ENCODE data around the gene PPP2R5D. TPM values are rescaled to one million over a fixed set of nuclear protein-coding genes. Genes with fewer than 3 reads are reported as not detected.
A peak's percentile ranks its signal among the peaks of the same experiment; 100 is the strongest.

The PPP2R5D gene
- total RNA-seq, 1 experiment from 2014 or later, result 53.5 TPM

DNA sequence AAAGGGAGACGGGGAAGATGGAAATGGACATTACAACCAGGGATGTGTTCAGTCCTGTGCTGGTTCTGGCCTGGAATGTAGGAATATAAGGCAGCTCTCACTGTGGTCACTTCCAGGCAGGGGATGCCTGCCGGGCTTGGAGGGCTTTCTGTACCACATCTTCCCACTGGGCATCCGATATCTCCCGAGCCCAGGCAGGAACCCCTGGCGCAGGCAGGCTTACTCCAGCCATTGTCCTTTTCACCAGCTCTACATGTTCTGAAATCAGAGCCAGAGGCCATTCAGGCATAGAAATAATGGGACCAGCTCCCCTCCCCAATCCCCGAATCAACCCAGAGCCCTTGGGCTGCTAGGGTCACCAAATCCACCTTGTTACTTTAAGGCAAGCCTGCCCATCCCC, 28.0 kb downstream of the PPP2R5D start:
- Histone ChIP-seq H4K5ac (ENCODE audit: insufficient read length, low read depth, low read length) (no peak overlapping the region), H3K27ac (ENCODE audit: insufficient read length, low read depth, low read length) (no peak overlapping the region), H3K4ac (ENCODE audit: low read depth, low read length) (no peak overlapping the region), H3K4me1 (ENCODE audit: insufficient read depth, low read length) (peaks cover 2% of the 10 kb centered on the region; the same call in 1 of the 2 replicates), H3K23ac (ENCODE audit: insufficient read length, low read depth, low read length) (no peak overlapping the region), H2BK120ac (ENCODE audit: low read depth, low read length, poor library complexity, severe bottlenecking) (no peak overlapping the region), H2AFZ (ENCODE audit: low read length) (no peak overlapping the region), H4K91ac (ENCODE audit: insufficient read length, low read depth, low read length) (no peak overlapping the region), H3K4me2 (ENCODE audit: insufficient read depth, insufficient read length, low read length) (peak overlapping the region; percentile 73), H2BK5ac (ENCODE audit: insufficient read length, low read length) (no peak overlapping the region), H2AK5ac (ENCODE audit: insufficient read length, low read length) (no peak overlapping the region), H3K79me2 (ENCODE audit: insufficient read depth, low read length) (peaks cover 11% of the 10 kb centered on the region; the same call in 1 of the 2 replicates), H3K56ac (ENCODE audit: insufficient read length, low read depth, low read length) (no peak overlapping the region), H3K27me3 (ENCODE audit: insufficient read depth, low read length) (no peaks in the 10 kb centered on the region), H3K79me1 (ENCODE audit: insufficient read depth, low read depth, low read length, poor library complexity, severe bottlenecking) (no peaks in the 10 kb centered on the region), H4K8ac (replicated peaks; ENCODE audit: insufficient read length, low read depth, low read length) (no peak overlapping the region), H2BK20ac (ENCODE audit: low read depth, low read length, poor library complexity, severe bottlenecking) (no peak overlapping the region), H3K23me2 (ENCODE audit: insufficient read length, low read depth, low read length, poor library complexity, severe bottlenecking) (peaks cover 6% of the 10 kb centered on the region), H4K20me1 (ENCODE audit: control insufficient read depth, insufficient read depth, insufficient read length) (no peaks in the 10 kb centered on the region), H2BK12ac (ENCODE audit: insufficient read length, low read depth, low read length) (no peak overlapping the region), H3K18ac (ENCODE audit: insufficient read length, low read depth, low read length) (no peak overlapping the region), H3K9ac (ENCODE audit: extremely low read depth, insufficient read length, low read length) (no peak overlapping the region), H3T11ph (ENCODE audit: low read length) (no peak overlapping the region), H3K9me3 (ENCODE audit: control insufficient read depth, low read depth, low read length) (no peaks in the 10 kb centered on the region), H3K14ac (ENCODE audit: insufficient read depth, low read length) (no peak overlapping the region), H2BK15ac (ENCODE audit: low read depth, low read length) (no peak overlapping the region)
- no peak for DNase-seq
- no CpG with 5 or more reads among the region's 6 CpGs for WGBS (ENCODE audit: extremely low coverage, insufficient read length, low lambda C conversion rate)
- Mint-ChIP-seq H3K27ac (peak overlapping the region in 1 of 3 experiments; percentile 4; a peak in 1 of 7 replicates), H3K9me3 (no peaks in the 10 kb centered on the region; a peak in 1 of 5 replicates), H3K27me3 (ENCODE audit: low read depth) (no peaks in the 10 kb centered on the region), H3K4me3 (peak overlapping the region; percentile 92 to 97), H3K4me1 (peaks cover 22 to 33% of the 10 kb centered on the region in 2 experiments), H3K36me3 (ENCODE audit: insufficient read depth in 1 of 3, low read depth in 3 of 3) (peaks cover 26 to 69% (median 68%) of the 10 kb centered on the region in 3 experiments; a peak in 6 of 7 replicates)
- TF ChIP-seq, protein P1, sequence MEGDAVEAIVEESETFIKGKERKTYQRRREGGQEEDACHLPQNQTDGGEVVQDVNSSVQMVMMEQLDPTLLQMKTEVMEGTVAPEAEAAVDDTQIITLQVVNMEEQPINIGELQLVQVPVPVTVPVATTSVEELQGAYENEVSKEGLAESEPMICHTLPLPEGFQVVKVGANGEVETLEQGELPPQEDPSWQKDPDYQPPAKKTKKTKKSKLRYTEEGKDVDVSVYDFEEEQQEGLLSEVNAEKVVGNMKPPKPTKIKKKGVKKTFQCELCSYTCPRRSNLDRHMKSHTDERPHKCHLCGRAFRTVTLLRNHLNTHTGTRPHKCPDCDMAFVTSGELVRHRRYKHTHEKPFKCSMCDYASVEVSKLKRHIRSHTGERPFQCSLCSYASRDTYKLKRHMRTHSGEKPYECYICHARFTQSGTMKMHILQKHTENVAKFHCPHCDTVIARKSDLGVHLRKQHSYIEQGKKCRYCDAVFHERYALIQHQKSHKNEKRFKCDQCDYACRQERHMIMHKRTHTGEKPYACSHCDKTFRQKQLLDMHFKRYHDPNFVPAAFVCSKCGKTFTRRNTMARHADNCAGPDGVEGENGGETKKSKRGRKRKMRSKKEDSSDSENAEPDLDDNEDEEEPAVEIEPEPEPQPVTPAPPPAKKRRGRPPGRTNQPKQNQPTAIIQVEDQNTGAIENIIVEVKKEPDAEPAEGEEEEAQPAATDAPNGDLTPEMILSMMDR (conservative IDR thresholded peaks at IDR 0.05), result no peak

Measured in H9 (cell line).